Right lobe of liver (tissue), 6 donors: ENCODE results near the gene VEGFA. TPM values are rescaled to one million over a fixed set of nuclear protein-coding genes. Genes with fewer than 3 reads are reported as not detected.

ENCODE experiments used
- ATAC-seq, 4 donors: fragments of 200-7000 bp; cut with Tn5 transposase; one replicate each; pipeline ENCODE4 v1.9.1; 2020; ENCODE audit warnings: mild to moderate bottlenecking in 4 of 4, moderate library complexity in 4 of 4
- DNase-seq, 3 donors: peaks; one replicate each; pipeline ENCODE4 v3.0.0-alpha.2; 2020
- H3K27ac ChIP-seq, 3 donors: fragments of 200-600 bp; one replicate each; pipeline ENCODE4 v1.8.0; 2022
- H3K27me3 ChIP-seq, 2 donors: fragments of 200-600 bp; one replicate each; pipeline ENCODE4 v1.8.0; 2022
- H3K36me3 ChIP-seq, 4 donors: fragments of 200-600 bp; sonication (generic) in 1 of 4; one replicate each; pipeline versions ENCODE4 v1.5.1 to v1.8.0; 2017 to 2022; ENCODE audit warnings: control low read depth in 1 of 4
- H3K4me1 ChIP-seq, 4 donors: fragments of 200-600 bp; sonication (generic) in 1 of 4; one replicate each; pipeline versions ENCODE4 v1.5.1 to v1.8.0; 2017 to 2022; ENCODE audit warnings: control low read depth in 1 of 4
- H3K4me3 ChIP-seq, 3 donors: fragments of 200-600 bp; one replicate each; pipeline ENCODE4 v1.8.0; 2022
- H3K9me3 ChIP-seq, 4 donors: fragments of 200-600 bp; sonication (generic) in 1 of 4; one replicate each; pipeline versions ENCODE4 v1.5.1 to v1.8.0; 2017 to 2022; ENCODE audit warnings: control low read depth in 1 of 4
- CTCF ChIP-seq, 4 donors: fragments of 200-600 bp in 3 of 4; fragments of 450-650 bp in 1 of 4; IDR thresholded peaks; one replicate each; pipeline versions ENCODE4 v1.5.1 to v1.8.0; 2016 to 2022; ENCODE audit warnings: antibody characterized with exemption in 4 of 4, mild to moderate bottlenecking in 2 of 4
- POLR2A ChIP-seq: fragments of 450-650 bp; IDR thresholded peaks from one replicate; pipeline ENCODE4 v1.6.1; 2017; ENCODE audit warnings: antibody characterized with exemption, mild to moderate bottlenecking
- WGBS: methylation state at CpG from one replicate; pipeline ENCODE4 v1.1.6; 2018; ENCODE audit warnings: low coverage, low lambda C conversion rate; ENCODE audit not compliant: insufficient coverage; ENCODE audit errors: missing lambda C conversion rate; 5-methylcytosine and 5-hydroxymethylcytosine counted together
- intact Hi-C, 2 donors: fragments of 100-400 bp; cut with DNase I; formaldehyde crosslinking; loops; one replicate each; pipeline versions ENCODE4 v1.11.2 to v1.14.1; 2022
- total RNA-seq, 6 experiments: library from RNA; depleted of rRNA in 2 of 6; stranded (reverse); fragments of >200 nt in 2 of 6; fragmentation: NEBNext Ultra II Directional in 3 of 6; extraction: Animal tissue kit (Norgen Biotek cat#: 25700) in 3 of 6; gene quantifications; one replicate each; pipeline versions ENCODE4 v1.1.0 to v1.2.4, GENCODE V29; 2016 to 2023
- donor health status: DM: no; HTN: yes; CAD: no.
- donor health status: DM: no; HTN: no; CAD: no.
- donor health status: DM: no; HTN: no; CAD: no.
- donor health status: DM: no; HTN: yes; CAD: no.
- donor health status: DM: no; HTN: yes; CAD: no.

Gene VEGFA
- total RNA-seq, 6 experiments from 2014 or later: 91.3 to 571 (median 132) TPM

GRCh38 chr6:43734294-43734665 is 35.7 kb upstream of the VEGFA start:
- no peaks in the 10 kb centered on the region for H3K4me1 ChIP-seq
- no peak for ATAC-seq
- DNase-seq: peak in 1 of 3 donors; percentile 33
- H3K27ac ChIP-seq: no peak overlapping the region
- H3K9me3 ChIP-seq: no peaks in the 10 kb centered on the region
- H3K36me3 ChIP-seq: no peaks in the 10 kb centered on the region
- intact Hi-C loops: no loop called here
- no peaks in the 10 kb centered on the region for H3K27me3 ChIP-seq
- WGBS: 60% methylated on average over 2 of the region's 3 CpGs
- TF ChIP-seq POLR2A (no peak), CTCF (IDR thresholded peaks at IDR 0.05) (no peak)
- H3K4me3 ChIP-seq: no peak overlapping the region

- ATAC-seq (no peak), DNase-seq (no peak)
- H3K4me1 ChIP-seq: no peaks in the 10 kb centered on the region
- no peak overlapping the region for H3K27ac ChIP-seq
- intact Hi-C loops: no loop called here
- H3K4me3 ChIP-seq: no peak overlapping the region
- H3K9me3 ChIP-seq: no peaks in the 10 kb centered on the region
- H3K27me3 ChIP-seq: no peaks in the 10 kb centered on the region
- WGBS: 100% methylated on average over 1 of the region's 2 CpGs
- H3K36me3 ChIP-seq: no peaks in the 10 kb centered on the region
- TF ChIP-seq POLR2A (no peak), CTCF (IDR thresholded peaks at IDR 0.05) (no peak)
These were observed 34.3 kb upstream of the VEGFA start for GRCh38 chr6:43735642-43736199.

GRCh38 chr6:43736211-43736786 is 33.7 kb upstream of the VEGFA start:
- 58% methylated on average over 2 of the region's 2 CpGs for WGBS
- Histone ChIP-seq H3K27ac (no peak overlapping the region), H3K36me3 (no peaks in the 10 kb centered on the region), H3K4me3 (no peak overlapping the region), H3K27me3 (no peaks in the 10 kb centered on the region), H3K4me1 (no peaks in the 10 kb centered on the region), H3K9me3 (no peaks in the 10 kb centered on the region)
- TF ChIP-seq POLR2A (no peak), CTCF (IDR thresholded peaks at IDR 0.05) (no peak)
- ATAC-seq (no peak), DNase-seq (peak in 1 of 3 donors; percentile 35)
- intact Hi-C loops: no loop called here

- 86% methylated on average over 1 of the region's 2 CpGs for WGBS
- ATAC-seq (no peak), DNase-seq (peak in 1 of 3 donors; percentile 28)
- intact Hi-C loops: no loop called here
- Histone ChIP-seq H3K4me3 (no peak overlapping the region), H3K27ac (no peak overlapping the region), H3K9me3 (no peaks in the 10 kb centered on the region), H3K36me3 (no peaks in the 10 kb centered on the region), H3K27me3 (no peaks in the 10 kb centered on the region), H3K4me1 (no peaks in the 10 kb centered on the region)
- TF ChIP-seq CTCF (IDR thresholded peaks at IDR 0.05) (no peak), POLR2A (no peak)
These were observed 33.2 kb upstream of the VEGFA start for GRCh38 chr6:43736844-43737243.
